Measurements from ENCODE around the gene DPEP3.
A peak's percentile ranks its signal among the peaks of the same experiment; 100 is the strongest.

DPEP3 gene

DNA sequence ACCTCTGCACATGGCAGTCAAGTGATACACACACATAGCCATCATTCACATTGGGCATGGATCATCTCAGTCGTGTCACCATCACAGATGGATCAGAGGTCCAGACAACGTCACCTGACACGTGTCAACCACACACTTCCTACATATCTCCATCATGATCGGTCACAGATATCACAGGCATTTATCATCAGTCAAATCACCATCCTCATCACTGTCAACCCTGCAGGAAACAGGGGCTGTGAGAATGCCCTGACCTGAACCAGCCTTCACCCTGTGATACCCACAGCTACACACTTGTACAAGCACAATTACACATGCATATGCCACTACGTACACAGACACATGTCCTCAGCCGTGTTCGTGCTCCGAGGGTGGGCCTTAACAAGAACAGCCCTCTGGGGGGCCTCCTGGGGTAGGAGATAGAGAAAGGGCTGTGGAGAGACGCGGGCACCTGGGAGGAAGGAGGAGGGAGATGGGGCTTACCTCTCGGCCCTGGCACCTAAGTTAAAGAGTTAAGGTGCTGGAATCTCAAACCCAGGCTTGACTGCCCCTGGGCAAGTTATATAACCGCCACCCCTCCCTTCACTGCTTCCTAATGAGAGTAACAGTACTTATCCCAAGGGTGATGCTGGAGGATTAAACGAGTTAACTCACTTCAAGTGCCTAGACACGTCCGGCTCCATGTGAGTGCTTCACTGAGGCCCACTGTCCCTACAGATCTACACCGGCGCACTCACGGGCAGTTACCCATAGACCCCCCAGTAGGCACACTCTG is 12.9 kb downstream of the DPEP3 start:
- no peak for DNase-seq

DNA sequence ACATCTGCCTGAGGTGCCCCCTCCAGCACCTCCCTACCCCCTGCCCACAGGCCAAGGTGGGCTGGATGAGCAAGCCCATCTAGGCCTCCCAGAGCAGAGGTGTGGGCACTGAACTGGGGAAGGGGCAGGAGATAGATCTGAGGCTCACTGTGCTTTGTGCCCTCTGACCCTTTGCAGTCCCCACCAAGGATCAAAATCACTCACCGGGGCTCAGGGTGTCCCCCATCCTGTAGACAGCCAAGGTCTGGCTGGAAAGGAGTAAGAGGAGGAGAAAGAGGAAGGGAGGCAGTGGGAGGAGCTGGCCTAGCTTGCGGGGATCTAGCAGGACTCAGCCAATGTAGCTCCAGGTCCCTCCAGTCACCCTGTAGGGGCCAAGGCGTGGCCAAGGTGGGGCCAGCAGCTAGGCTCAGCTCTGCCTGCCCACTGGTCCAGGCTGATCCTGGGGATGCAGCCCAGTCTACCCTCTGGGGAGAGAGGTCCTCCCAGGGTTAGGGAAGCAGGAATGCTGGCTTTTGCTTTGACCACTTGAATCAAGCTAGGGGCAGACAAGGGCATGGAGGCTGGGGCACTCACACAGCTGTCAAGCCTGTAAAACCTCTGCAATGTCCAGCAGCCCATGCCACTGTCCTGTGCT is 13.6 kb downstream of the DPEP3 start:
- DNase-seq: no peak

DNA sequence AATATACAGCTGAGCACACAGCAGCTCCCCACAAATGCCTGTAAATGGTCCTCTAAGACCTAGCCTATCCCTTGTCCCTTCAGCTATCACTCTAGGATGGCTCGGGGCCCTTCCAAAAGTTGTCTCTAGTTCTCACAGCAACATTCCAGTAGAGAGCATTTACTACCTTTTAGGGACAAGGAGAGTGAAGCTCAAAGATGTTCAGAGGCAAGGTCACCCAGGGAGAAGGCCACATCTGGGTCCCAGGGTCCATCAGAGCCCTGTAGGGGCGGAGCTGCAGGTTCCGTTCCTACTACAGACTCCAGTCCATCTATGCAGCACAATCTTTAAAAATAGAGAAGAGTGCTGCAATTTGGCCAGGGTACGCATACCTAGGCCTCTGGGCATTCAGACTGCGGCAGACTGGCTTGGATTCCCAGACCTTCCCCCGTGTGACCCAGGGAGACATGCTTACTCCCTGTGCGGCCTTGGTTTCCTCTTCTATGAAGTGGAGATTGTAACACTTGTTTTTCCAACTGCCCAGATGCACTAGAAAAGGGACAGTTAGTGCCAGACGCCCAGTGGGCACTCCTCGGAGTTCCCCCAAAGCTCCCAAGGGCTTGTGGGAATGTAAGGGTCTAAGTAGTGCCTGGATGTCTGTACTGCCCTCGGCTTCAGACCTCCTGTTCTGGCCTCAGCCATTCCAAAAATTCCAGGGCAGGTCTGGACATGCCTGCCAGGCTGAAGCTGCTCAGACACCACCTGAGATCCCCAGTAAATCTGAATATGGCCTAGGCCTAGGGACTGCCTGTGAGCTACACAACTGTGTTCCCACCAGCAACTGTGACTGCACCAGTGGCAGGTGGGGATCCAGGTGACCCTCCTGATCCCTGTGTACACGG is 14.4 kb downstream of the DPEP3 start:
- DNase-seq: no peak

DNA sequence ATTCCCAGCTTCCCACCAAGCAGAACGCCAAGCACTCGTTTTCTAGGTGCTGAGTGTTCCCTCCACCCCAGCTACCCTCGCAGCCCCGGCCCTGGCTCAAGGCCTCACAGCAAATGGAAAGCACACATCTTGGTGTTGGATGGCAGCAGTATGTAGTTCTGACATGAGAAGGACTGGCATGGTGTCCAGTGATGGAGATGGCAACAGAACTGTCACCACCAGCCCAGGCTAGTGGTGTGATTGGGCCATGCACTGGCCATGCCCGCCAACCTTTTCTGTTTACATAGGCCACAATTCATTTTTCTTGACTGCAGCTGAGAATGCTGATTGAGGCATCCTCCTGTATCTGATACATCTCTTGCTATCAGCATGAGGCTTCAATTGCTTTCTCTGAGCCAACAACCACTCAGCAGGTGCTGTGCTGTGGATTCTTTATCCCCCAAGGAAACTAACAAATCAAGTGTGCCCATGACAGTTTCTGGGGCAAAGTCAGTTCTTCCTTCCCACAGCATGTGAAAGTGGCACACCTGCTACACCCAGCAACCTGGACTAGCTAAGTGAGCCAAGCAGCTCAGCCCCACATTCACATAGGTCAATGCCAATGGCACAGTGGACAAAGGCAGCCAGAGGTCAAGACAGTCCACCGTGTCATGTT is 15.7 kb downstream of the DPEP3 start:
- DNase-seq: no peak

DNA sequence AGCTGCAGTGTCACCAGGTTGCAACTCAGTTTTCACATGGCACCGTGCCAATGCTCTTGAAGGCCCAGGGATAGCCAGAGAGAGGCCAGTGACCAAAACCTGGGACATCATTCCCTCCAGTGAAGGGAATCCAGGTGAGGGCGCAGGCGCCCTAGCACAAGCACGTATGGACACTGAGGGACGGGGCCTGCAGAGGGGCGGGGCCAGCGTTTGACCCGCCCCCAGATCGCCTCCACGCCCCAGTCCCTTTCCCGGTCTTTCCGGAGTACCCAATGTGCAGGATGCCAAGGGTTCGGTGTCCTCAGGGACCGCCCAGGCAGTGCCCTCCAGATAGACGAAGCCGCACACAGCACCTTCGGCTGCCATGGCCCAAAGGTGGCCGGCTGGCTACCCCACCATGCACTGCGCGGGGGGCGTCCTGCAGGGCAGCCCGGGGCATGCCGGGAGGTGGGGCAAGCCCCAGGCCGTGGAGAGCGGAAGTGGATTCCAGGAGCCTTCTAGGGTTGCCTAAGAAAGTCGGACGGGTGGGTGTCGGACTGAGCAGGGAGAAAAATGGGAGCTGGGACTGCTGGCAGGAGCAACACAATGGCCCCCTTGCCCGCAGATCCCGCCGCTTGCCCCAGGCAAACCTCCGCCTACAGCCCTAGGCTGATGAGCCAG is 16.5 kb downstream of the DPEP3 start:
- DNase-seq: peak in 2 of 56 donors; percentile 11 to 16

DNA sequence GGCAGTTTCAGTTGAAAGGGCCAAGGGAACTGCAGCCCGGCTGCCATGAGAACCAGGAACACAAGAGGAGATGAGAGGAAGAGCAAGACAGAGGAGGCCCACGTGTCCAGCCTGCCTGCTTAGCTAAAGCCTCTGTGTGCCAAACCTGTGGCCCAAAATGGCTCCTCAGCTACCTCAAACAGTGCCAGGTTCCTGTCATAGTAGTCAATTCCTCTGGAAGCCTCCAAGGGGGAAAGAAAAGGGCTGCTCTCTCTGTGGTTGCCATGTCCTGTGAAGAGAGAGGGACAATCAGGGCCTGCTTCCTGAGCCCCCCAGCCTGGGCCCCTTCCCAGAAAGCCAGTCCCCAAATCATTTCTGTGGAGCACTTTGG is 17.0 kb downstream of the DPEP3 start:
- DNase-seq: peak in 9 of 56 donors; percentile 10 to 57 (median 42)

DNA sequence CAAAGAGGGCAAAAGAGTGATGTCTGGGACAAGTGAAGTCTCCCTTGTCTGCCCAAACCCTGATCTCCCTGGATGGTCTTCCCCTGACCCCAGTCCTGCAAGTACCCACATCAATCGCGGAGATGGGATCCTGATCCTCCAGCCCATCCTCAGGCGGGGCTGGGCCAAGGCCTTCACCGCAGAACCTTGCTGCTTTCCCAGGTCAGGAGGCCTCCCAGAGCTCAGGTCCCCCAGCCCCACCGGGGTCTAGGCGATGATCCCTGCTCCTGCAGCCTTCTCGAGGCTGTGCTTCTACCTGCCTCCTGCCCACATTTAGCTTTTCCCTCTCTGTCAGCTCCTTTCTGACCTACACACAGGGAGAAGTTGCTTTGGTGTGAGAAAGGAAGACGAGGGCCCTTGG is 18.2 kb downstream of the DPEP3 start:
- DNase-seq: no peak

DNA sequence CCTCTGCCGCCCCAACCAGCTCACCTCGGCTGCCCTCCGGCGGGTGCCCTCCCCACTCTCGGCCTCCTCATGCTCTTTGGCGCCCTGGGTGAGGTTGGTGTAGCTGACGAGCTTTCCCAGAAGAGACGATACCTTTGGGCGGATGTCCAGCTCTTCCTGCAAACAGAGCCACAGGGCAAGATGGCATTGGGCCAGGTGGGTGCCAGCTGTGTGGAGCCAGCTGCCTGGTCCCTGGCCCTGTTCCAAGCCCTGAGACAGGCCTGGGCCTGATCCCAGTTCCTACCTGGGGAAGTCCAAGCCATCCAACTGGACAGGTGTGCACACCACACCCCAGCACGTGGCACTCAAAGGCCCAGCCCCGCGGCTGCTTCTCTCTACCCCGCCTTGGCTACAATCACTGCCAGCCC is 18.7 kb downstream of the DPEP3 start:
- DNase-seq: peak in 1 of 56 donors; percentile 44

DNA sequence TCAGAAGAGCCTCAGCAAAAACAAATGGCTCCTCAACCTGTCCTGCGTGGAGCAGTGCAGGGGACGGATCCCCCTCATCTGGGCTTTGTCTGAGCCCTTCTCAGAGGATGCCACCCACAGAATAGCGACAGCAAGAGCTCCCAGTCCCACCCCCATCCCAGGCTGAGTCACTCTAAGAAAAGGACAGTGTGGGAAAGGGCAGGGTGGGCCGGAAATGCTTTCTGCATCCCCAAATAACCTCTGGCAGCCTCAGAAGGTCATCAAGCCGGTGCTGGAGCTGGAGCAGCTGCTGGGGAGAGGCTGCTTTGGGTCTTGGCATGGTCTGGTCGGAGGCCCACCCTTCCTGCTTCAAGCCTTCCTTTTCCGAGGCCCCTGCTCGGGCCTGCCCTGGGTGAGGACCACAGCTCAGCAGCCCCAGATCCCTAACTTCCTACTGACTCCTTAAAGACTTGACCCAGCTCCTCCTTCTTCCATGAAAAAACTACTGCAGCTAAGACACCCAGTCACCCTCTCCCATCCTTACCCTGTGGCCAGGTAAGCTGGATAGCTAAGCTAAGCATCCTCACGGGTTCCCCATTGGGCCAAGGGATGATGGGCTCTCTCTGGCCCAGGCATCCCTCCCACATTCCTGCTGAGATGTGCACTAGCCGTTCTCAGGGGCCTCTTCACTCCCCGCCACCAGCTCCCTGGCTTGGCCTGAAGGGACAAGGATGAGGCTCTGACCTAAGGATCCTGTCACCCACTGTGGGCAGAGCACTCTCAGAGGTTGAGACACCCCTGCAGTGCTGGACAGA is 20.6 kb downstream of the DPEP3 start:
- no peak for DNase-seq

DNA sequence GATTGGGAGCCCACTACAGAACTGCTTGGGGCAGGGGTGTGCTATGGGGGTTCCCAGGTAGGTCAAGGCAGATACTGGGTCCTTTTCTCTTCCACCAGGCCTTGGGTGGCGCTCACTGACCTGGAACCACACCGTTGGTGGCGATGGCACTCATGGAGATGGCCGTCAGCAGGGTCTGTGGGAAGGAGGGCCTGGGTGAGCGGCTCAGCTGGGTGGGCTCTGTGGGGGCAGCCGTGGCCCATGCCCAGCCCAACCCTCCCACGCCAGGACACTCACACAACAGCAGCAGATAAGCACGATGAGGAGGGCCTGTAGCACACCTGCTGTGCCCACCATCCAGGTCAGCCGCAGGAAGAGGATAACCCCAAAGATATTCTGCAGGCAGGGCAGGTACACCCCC is 22.7 kb downstream of the DPEP3 start:
- no peak for DNase-seq

DNA sequence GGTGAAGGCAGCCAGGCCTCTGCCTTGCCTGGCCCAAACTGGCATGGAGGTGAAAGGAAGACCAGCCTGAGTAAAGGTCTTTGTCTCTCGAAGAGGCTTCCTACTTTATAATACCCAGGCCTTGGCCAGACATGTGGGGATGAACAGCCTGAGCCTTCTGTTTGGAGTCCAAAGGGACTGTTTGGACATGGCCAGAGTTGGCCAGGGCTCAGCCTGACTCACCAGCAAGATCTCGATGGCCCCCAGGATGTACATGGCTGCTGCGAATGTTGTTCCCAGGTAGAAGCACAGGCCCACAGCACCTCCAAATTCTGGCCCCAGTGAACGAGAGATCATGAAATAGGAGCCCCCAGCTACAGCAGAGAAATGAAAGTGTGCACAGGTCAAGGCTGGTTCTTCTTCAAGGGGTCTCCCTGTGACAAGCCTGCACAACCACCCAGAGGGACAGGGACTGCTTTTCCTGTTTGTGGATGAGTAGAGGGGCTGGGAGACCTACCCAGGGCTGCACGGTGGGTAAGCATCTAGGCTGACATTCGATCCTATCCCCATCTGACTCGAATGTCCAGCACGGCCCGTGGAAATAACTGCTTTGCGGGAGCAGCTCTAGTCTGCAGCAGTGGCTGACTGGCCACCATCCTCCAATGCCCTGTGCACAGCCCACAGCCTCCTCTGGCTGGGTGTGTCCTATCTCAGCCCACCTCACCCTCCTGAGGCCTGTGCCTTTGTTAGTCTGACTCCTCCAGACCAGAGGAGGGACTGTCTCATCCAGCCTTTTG is 25.7 kb downstream of the DPEP3 start:
- no peak for DNase-seq

DNA sequence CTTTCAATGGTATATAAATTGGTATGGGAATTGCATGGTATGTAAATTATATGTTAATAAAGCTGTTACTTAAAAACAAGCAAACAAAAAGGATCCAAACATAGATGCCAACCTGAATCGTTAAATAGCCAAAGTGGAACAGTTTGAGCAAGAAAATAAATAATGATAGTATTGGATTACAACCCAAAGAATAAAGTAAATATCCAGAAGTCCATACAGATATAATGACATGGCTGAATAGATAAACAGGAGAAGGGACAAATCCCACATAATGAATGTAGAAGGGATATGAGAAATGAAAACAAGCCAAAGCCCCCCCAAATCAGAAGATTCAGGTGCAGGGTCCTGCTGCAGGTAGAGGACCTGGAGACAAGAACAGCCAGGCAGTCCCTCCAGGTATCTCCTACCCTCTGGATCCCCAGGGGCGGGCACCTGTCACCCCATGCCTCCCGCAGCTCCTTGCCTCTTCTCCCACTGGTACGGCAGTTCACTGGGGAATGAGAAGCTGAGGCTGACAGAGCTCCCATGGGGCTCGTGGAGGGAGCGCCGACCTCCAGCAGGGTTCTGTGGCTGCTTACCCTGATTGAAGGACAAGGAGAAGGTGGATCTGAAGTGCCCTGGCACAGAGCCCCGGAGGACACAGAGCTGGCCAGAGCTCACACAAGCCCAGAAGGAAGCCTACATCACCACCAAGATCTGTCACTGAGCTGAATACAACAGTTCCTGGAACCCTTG is 26.5 kb downstream of the DPEP3 start:
- DNase-seq: no peak

DNA sequence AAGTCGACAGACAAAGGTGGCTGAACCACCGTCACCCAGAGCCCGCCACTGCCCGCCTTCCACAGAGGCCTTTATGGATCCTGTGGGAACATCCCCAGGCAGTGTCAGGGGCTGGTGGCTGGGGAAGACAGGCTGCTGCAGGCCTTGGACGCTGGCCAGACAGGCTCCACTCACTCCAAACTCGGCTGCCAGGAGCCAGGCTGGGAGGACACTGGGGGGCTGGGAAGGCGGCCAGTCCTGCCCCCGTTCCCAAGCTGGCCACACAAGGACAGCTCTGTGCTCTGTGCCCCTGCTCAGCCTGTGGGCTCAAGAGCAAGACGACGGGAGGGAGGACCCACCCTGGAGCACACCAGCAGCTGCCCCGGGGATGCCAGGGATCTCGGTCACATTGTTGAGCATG is 28.8 kb downstream of the DPEP3 start:
- DNase-seq: peak in 55 of 56 donors; percentile 39 to 93 (median 85)

DNA sequence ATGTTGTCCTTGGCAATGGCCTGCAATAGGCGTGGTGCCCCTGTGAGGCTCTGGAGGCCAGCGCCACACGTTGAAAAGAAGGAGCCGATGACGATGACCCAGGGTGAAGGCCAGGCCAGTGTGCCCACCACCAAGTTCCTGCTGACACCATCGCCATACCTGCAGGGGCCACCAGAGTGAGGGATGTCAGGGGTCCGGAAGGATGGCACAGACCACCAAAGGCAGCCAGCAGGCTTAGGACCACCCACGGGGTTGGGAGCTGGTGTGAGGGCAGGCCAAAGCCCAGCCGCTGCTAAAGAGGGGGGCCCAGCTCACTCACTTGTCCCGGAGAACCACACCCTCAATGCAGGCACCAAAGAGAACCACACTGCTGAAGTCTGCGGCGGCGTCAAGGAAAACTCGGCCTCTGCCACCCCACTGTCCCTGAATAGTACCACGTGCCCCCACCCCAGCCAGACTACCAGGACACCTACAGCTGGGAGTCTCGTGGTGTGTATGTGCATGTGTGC is 29.9 kb downstream of the DPEP3 start:
- DNase-seq: no peak

DNA sequence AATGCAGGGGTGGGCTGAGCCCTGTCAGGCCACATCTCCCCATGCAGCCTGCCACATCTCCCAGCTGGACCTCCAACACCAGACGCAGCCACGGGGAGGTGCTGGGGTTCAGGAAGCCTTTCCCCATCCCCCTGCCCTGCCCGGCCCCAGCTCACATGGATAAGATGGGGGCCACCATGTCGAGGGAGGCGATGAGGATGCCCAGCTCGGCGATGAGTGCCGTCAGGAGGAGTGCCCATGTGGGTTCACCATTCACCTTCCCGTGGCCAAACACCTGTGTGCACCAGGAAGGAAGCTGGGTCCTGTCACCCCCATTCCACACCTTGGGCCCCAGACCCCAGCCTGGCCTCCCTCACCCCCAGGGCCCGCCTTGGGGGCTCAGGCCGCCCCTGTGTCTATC is 30.7 kb downstream of the DPEP3 start:
- no peak for DNase-seq

DNA sequence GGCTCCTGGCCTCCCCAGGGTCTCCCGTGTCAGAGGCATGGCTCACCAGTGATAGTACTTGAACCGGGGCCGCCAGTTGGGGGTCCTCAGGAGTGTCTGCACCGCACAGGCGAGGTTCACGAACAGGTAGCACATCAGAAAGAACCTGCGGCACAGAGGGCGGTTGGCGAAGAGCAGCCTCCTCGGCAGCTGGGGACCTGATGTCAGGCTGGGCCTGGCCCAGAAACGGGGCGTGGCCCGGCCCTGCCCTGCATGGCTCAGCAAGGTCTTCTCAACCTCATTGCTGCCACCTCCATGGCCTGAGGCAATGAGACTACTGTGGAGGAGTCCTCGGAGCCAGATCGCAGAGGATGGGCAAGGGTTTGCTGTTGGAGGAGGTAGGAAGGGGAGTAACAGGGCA is 32.3 kb downstream of the DPEP3 start:
- DNase-seq: no peak

DNA sequence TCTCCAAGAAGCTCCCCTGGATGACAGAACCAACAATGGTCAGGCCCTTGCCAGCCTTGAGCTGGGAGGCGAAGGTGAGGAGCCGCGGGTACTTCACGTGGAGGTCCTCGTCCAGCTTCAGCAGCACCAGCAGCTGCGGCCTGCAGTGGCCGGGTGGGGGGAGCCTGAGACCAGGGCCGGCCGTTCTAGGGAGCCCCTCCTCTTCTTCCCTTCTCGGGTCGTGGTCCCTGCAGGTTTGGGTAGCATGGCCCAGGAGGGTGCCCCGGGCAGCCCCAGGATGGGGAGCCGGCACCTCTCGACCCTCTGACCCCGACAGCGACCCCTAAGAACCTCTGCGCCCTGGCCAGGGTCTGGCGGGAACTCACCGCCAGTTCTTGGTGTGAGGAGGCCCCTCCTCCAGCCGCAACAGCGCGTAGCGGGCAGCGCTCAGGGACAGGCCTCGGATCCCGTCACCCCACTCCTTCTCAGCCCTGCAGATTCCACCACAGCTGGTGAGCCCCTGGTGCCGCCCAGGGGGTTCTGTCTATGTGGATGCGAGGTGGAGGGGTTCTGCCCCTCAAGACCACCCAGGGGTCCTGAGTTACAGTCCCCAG is 33.2 kb downstream of the DPEP3 start:
- no peak for DNase-seq

DNA sequence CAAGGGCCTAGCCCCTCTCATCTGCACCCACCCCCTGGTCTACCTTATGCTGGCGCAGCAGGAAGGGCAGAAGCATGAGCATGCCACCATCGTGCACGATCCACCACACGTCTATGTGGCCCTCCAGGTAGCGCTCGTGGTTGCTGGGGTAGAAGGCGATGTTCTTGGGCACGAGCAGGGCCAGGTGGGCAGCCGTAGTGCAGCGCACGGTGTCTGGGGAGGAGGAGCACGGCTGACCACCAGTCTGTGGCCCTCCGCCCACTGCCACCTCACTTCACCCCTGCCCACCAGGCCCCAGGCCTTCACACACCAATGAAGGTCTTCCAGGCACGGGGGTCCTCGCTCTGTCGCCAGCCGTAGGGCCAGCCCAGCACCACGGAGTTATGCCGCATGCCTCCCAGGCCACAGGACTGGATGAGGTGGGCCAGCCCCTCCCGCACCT is 34.1 kb downstream of the DPEP3 start:
- no peak for DNase-seq

Data from amygdala (tissue), 56 donors.